OCI-LY3 (cell line): Measurements from ENCODE around the gene NUMA1.

Experiments used
- CTCF ChIP-seq: fragments of 200-600, 300-600 bp; sonication (generic); IDR thresholded peaks from 2 replicates; pipeline ENCODE4 v1.5.1; 2014; ENCODE audit warnings: antibody characterized with exemption, low read length, low read depth
- EZH2phosphoT487 ChIP-seq: fragments of 200-600 bp; shearing (Covaris generic); IDR thresholded peaks from 2 replicates; pipeline ENCODE4 v1.6.1; 2018; ENCODE audit warnings: antibody characterized with exemption, mixed run types, low read depth

DNA sequence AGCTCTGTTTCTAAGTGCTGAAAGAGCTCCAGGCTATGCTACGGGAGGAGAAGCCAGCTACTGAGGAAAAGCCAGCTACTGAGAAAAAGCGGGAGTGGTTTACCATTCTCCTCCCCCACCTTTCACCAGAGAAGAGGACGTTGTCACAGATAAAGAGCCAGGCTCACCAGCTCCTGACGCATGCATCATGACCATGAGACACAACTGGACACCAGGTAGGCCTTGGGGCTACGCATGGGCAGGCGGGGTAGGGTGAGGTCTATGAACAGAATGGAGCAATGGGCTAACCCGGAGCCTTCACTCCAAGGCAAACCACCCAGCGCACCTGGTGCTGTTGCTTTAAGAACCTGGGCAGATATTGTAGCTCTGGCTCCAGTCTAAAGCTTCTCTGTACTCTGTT, 80.5 kb downstream of the NUMA1 start:
- no peak for TF ChIP-seq CTCF
- TF ChIP-seq EZH2phosphoT487 = no peak
